GM08714 (cell line): ENCODE results near the gene FNDC3B.
A peak's percentile ranks its signal among the peaks of the same experiment; 100 is the strongest.
"Not testable (repeated sequence)": the region's sequence is repeated elsewhere in the genome, so short reads cannot be mapped to it uniquely, and the experiment has no call there.

Source experiments
- H3K4me3 ChIP-seq: fragments of 200-500 bp; sonication (Bioruptor generic); 2 replicates; pipeline ENCODE4 v1.5.1; 2014; ENCODE audit warnings: mild to moderate bottlenecking, low read length, inconsistent platforms
- ZNF274 ChIP-seq: IDR thresholded peaks from 2 replicates; pipeline ENCODE4 v1.6.1; 2012; ENCODE audit warnings: mild to moderate bottlenecking, low read depth, low read length

FNDC3B gene

DNA sequence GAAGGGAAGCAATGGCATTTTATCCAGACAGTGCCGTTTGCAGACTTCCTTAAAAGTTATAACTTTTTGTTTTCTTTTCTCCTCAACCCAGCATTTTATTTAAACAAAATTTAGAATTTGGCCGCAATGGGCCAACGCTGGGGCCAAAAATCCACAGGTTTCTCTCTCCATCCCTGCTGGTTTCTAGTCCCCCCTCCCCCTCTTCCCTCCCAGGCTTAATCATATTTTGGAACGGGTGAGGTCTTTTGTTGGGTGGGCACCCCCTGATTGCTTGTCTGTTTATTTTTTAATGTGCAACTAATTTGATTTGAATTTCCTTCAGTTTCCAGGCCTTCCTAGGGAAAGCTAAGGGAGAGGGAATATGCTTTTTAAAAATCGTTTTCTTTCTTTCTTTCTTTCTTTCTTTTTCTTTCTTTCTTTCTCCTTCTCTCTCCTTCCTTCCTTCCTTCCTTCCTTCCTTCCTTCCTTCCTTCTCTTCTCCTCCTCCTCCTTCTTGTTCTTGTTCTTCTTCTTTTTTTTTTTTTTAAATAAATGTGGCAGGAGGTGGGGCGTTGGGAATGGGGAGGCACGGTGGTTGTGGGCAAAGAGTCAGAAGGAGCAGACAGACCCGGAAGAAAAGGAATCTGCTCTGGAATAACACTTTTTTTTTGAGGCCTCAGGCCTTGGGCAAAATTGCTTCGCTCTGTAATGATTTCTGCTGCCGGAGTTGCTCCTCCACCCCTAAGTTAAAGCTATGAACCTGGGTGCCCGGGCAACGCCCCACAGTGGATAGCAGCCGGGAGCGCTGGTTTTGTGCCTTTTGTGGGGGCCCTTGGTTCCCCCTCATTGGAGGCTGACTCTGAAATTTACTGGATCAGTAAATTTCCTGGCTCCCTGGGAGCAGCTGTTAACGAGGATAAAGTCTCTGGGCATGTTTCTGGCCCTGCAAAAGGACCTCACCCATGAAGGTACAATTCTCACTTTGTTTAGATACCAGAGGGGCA lies 1.9 kb downstream of the FNDC3B start:
- no peak for TF ChIP-seq ZNF274
- peak overlapping the region; percentile 92 for H3K4me3 ChIP-seq

DNA sequence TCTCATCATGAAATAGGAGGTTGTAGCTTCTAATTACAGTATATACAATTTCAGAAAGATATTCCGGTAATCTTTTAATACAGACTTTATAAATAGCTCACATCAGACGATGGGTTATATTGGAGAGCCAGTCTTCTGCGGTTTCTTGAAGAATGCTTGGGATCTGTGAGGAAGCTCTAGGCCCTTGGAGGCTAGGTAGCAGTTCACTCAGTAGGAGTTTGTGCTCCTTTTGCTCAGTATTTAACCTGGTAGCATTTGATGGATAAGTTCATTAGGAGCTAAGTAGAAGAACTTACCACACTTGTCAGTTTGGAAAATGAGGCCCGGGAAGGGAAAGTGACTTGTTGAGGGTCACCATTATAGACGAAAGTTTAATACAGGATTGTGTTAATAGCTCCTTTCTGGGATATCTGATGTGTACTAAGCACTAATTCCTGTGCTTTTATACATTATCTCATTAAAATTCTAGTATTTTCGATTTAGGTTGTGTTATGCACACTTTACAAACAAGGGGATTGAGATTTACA lies 2.8 kb downstream of the FNDC3B start:
- TF ChIP-seq ZNF274: no peak
- H3K4me3 ChIP-seq: no peak overlapping the region; the same call in 1 of the 2 replicates

DNA sequence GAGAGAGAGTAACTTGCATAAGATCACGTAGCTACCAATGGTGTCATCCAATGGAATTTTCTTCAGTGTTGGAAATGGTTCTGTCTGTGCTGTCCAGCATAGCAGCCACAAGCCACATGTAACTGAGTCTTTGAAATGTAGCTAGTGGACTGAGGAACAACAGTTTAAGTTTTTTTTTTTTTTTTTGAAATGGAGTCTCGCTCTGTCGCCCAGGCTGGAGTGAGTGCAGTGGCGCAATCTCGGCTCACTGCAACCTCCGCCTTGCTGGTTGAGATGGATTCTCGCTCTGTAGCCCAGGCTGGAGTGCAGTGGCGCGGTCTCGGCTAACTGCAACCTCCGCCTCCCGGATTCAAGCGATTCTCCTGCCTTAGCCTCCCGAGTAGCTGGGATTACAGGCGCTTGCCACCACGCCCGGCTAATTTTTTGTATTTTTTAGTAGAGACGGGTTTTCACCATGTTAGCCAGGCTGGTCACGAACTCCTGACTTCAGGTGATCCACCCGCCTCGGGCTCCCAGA lies 3.3 kb downstream of the FNDC3B start:
- H3K4me3 ChIP-seq: not testable (repeated sequence)

DNA sequence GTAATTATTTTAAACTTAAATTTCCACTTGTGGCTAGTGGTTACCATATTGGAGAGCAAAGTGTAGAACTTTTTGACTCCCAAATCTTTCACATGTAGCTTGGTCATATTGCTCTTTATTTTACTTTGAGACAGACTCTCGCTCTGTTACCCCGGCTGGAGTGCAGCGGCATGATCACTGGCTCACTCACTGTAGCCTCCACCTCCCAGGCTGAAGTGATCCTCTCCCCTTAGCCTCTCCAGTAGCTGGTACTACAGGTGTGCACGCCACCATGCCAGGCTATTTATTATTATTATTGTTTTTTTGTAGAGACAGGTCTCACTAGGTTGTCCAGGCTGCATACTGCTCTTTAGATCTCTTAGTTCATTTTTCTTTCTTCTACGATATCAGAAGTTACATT lies 3.9 kb downstream of the FNDC3B start:
- H3K4me3 ChIP-seq: no peak overlapping the region
- no peak for TF ChIP-seq ZNF274

DNA sequence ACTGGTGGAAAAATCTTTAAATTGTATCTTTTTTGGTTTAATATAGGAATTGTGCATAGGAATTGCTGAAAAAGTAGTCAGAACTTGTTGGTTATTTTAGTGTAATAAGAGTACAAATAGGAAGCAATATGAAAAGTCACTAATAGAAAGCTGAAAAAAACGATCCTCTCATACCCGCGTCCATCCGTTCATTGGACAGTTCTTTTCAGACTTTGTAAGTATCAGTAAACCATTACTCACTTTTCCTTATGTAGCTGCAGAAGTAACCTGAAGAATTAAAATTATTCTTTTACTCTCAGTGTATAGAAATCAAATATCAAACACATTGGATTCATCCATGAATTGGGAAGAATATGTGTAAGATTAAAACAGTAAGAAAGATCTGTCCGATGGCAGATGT lies 4.4 kb downstream of the FNDC3B start:
- no peak overlapping the region for H3K4me3 ChIP-seq
- TF ChIP-seq ZNF274: no peak

DNA sequence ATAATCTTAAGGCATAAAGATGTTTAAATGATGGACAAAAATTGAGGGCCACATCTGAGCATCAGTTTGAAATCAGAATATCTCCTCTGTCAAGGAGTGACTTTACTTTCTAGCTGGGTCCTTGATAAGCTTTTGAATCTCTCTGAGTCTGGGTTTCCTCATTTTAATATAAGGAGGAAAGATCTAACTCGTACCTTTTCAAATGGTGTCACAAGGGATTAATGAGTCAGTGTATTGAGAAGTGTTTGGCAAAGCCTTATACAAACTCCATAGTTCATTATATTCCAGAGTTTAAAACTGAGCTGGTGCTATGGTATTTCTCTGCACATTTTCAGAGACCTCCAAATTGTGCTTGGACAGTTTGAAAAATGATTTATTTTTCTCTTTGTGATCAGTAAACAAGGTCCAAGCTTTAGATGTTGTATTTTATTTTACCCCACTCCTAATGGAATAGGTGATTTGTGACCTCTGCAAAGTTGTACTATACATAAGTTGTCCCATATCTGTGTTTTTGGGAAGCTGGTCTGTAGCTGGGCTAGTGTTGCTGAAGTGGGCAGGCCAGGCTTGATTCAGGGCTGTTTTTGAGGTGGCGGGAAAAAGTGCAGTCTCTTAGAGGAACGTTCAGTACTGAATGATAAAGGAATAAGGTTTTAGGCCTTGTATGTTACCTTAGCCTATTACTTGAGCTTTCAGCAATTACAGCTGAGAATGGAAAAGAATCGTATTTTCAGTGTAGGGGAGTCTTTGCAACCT lies 5.6 kb downstream of the FNDC3B start:
- TF ChIP-seq ZNF274: no peak
- H3K4me3 ChIP-seq: no peak overlapping the region

DNA sequence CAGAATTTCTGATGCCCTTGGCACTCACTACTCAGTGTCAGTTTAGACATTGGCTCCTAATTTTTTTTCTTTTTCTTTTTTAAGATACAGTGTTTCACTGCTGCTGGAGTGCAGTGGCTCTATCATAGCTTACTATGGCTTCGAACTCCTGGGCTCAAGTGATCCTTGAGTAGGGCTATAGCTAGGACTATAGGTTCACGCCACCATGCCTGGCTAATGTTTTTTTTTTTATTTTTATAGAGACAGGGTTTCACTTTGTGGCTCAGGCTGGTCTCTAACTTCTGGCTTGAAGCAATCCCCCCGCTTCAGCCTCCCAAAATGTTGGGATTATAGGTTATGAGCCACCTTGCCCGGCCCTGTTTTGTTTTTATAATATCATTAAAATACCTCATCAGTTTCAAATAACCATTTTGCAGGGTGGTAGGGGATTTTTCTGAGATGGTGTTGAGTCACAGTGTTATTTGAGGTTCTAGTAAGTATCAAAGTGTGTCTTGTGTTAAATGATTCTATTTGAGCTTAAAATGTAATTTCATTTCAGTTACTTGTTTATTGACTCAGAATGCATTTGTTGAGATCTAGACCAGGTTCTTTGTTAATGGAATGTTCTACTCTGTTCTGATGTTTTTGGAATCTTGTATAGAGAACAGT lies 7.0 kb downstream of the FNDC3B start:
- TF ChIP-seq ZNF274: no peak
- H3K4me3 ChIP-seq: no peak overlapping the region

DNA sequence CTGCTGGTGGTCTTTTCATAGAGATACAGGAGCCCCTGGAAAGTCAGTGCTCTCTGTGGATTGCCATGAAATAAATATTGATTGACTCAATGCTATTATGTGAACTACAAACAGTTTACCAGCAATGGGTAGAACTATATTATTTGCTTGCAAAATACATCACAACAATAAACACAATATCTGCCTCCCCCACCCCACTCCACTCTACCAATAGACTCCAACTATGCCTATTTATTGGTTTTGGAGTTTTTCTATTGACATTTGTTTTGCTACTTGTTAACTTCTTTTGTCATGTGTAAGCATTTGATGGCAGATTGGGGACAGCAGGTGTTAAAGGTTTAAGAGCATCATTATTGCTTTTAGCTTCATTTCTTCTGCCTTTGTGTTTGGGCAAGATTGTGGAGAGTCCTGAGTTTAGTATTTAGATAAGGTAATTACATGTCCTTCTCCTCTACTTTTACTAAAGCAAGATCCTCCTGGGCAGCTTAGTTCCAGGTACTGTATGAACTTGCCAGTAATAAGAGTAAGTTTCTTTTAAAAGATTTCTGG lies 8.3 kb downstream of the FNDC3B start:
- no peak overlapping the region for H3K4me3 ChIP-seq

DNA sequence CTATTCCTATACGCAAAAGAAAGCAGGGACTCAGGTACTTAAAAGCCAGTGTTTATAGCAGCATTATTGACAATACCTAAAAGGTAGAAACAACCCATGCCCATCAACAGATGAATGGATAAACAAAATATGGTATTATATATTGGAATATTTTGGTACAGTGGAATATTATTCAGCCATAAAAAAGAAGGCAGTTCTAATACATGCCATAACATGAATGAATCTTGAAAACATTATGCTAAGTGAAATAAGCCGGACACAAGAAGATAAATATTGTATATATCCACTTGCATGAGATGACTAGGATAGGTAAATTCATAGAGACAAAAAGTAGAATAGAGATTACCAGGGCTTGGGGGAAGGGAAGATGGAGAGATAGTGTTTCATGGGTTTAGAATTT lies 9.2 kb downstream of the FNDC3B start:
- no peak for TF ChIP-seq ZNF274
- H3K4me3 ChIP-seq: no peak overlapping the region

More for the DNA sequence above, 8.3 kb downstream of the FNDC3B start:
- no peak for TF ChIP-seq ZNF274

DNA sequence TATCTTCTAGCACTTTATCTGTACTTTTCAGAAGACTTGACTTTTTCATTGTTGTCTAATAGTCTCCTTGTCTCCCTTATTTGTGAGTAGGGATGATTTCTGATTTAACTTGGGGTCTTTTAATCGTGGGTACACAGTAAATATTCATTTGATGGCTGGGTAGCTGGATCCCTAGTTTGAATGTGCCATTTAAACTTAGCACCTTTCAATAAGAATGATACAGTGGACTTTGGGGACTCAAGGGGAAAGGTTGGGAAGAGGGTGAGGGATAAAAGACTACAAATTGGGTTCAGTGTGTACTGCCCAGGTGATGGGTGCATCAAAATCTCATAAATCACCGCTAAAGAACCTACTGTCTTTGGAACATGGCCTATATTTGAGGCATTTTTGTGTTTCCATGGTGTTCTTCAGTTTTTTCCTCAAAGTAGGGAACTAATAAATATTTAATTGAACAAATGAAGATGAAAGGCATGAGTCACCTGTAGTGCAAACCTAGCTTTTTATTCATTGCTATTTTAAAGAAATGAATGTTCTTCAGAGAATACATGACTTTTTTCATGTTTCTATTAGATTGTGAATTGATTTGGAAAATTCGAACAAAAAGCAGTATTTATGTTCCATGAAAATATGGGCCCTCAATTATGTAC lies 12.1 kb downstream of the FNDC3B start:
- H3K4me3 ChIP-seq: no peak overlapping the region
- TF ChIP-seq ZNF274: no peak

DNA sequence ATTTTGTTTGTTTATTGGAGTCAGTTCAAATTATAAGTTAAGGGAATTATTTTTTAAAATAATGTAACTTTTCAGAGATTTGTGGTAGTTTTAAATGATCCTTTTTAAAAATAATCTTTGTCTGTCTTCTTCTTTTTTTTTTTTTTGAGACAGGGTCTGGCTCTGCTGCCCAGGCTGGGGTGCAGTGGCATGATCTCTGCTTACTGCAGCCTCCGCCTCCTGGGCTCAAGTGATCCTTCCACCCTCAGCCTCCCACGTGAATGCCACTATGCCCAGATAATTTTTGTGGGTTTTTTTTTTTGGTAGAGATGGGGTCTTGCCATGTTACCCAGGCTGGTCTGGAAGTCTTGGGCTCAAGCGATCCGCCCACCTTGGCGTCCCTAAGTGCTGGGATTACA lies 12.6 kb downstream of the FNDC3B start:
- H3K4me3 ChIP-seq: no peak overlapping the region
- TF ChIP-seq ZNF274: no peak

DNA sequence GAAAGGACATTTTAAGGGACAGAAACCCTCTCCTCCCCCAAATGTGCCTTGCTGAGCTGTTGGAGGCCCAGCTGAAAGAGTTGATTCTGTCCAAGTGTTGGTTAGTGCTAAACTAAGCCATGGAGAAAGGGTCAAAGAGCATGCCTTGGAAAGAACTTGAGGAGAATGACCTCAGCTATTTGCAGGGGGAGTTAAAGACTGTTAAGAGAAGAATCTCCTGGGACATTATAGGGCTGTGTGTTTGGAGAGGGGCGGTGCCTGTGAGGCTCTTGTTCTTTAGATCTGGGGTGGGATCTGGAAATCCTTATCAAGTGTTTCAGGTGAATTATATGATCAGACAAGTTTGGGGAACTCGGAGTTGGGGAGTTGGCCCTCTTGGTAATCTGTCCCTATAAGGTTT lies 13.0 kb downstream of the FNDC3B start:
- no peak overlapping the region for H3K4me3 ChIP-seq
- TF ChIP-seq ZNF274: no peak

DNA sequence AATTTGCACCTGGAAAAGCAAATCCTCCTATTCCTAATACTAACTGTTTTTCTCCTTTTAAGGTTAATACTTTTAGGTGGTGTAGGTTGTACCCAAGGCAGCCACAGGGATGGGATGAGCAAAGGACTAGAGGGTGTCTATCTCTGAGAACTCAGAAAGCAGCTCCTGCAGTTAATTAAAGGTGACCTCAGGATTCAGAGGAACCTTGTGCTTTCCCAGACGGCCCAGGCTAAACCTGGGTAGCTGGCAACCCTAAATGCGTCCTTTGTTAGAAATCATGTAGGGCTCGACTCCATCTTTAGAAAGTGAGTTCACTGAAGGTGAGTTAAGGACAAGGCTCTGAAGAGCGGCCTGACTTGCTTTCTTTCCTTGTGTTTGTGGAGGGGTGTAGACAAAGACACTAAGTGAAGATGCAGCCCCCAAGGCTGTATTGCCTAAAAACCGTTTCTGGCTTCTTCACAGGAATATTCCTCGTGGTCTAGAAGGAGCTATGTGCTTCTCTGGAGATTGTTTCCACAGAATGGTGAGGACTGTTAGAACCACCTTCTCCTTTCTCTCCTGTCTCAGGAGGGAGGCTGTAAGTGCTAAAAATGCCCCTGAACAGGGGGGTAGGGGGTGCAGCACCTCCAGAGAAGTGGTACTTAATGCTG lies 14.9 kb downstream of the FNDC3B start:
- H3K4me3 ChIP-seq: no peak overlapping the region
- no peak for TF ChIP-seq ZNF274
